HepG2 (cell line): ENCODE measurements around the gene GALNTL6.

ENCODE experiments used
- ATF3 ChIP-seq: sonication (generic); formaldehyde crosslinking; IDR thresholded peaks from 2 replicates; pipeline ENCODE4 v1.4.0; 2020; ENCODE audit warnings: missing genetic modification reagents
- CREB3 ChIP-seq: sonication (generic); formaldehyde crosslinking; IDR thresholded peaks from 2 replicates; pipeline ENCODE4 v1.5.0; 2020; ENCODE audit warnings: missing genetic modification reagents
- DR1 ChIP-seq: sonication (generic); formaldehyde crosslinking; IDR thresholded peaks from 2 replicates; pipeline ENCODE4 v1.8.0; 2021; ENCODE audit warnings: mild to moderate bottlenecking, missing genetic modification reagents, inconsistent platforms
- EEA1 ChIP-seq: sonication (generic); formaldehyde crosslinking; IDR thresholded peaks from 2 replicates; pipeline ENCODE4 v1.5.1; 2020; ENCODE audit warnings: mild to moderate bottlenecking, missing genetic modification reagents, borderline replicate concordance
- HCFC1 ChIP-seq: fragments of 150-350 bp; IDR thresholded peaks from 2 replicates; pipeline ENCODE4 v1.6.1; 2014; ENCODE audit warnings: low read depth, low read length
- MAX ChIP-seq: IDR thresholded peaks from 2 replicates; pipeline ENCODE4 v1.6.1; 2012; ENCODE audit warnings: inconsistent platforms
- MTA1 ChIP-seq: sonication (generic); formaldehyde crosslinking; IDR thresholded peaks from 2 replicates; pipeline ENCODE4 v1.4.0; 2020; ENCODE audit warnings: missing genetic modification reagents, mild to moderate bottlenecking, borderline replicate concordance
- POLR2A ChIP-seq, 2 experiments: IDR thresholded peaks; 2 replicates each; pipeline ENCODE4 v1.6.1; 2011; ENCODE audit warnings: low read depth in 2 of 2, low read length in 2 of 2, mild to moderate bottlenecking in 1 of 2, moderate library complexity in 1 of 2; ENCODE audit not compliant: insufficient read depth in 1 of 2
- ZBTB8A ChIP-seq: sonication (generic); formaldehyde crosslinking; IDR thresholded peaks from 2 replicates; pipeline ENCODE4 v1.4.0; 2020; ENCODE audit warnings: mild to moderate bottlenecking, low read depth, missing genetic modification reagents, borderline replicate concordance
- ZNF124 ChIP-seq: sonication (generic); formaldehyde crosslinking; IDR thresholded peaks from 2 replicates; pipeline ENCODE4 v1.4.0; 2020; ENCODE audit warnings: missing genetic modification reagents
- ZNF251 ChIP-seq: sonication (generic); formaldehyde crosslinking; IDR thresholded peaks from 2 replicates; pipeline ENCODE4 v1.9.0; 2021; ENCODE audit warnings: mild to moderate bottlenecking, missing genetic modification reagents

- TF ChIP-seq POLR2A (IDR thresholded peaks at IDR 0.05; ENCODE audit: insufficient read depth in 1 of 2, low read depth in 2 of 2, low read length in 2 of 2) (no peak), EEA1 (CRISPR knock-in tag) (no peak), DR1 (CRISPR knock-in tag) (no peak), MTA1 (CRISPR knock-in tag) (no peak), ZBTB8A (CRISPR knock-in tag) (no peak), ATF3 (CRISPR knock-in tag) (no peak), HCFC1 (no peak), ZNF124 (CRISPR knock-in tag) (no peak), MAX (no peak), CREB3 (no peak), ZNF251 (CRISPR knock-in tag) (no peak)
Measured at GRCh38 chr4:171809854-171810253, 3.4 kb upstream of the GALNTL6 start.
